Measurements from ENCODE around the gene BRI3. TPM values are rescaled to one million over a fixed set of nuclear protein-coding genes. Genes with fewer than 3 reads are reported as not detected.

The BRI3 gene
- total and polyA plus RNA-seq, 10 donors = 59.3 to 264 (median 177) TPM

DNA sequence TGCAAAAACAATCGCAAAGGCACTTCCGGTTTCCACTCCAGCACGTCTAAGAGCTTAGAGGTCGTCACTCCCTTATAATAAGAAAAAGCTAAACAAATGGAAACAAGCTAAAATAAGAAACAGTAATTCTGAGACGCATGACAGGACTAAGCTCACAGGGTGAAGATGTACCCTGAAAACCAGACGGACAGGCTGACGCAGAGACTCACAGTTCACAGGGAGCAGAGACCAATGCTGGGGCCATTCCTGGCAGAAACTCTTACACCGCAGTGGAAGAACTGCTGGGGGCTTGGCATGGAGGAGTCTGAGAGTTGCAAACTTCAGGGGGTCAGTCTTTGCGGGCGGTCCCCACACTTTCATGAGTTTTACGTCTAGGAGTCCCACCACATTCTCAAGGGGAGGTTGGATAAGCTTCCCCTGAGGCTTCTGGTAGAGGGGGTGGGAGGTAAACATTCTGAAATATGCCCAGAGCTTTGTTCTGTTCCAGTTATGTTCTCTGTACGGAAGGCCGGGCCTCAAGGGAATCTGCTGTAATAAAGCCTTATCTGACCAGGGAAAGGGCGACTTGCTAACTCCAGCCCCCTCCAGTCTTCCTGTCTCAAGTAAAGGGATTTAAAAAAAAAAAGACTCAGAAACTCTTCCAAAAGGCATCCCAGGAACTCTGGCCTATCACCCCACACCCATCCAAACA, 47.8 kb downstream of the BRI3 start:
- no peaks in the 10 kb centered on the region for H3K36me3 ChIP-seq
- 61 to 79% (median 74%) methylated on average over 14 of the region's 14 CpGs for WGBS, 5 donors
- H3K9me3 ChIP-seq = peaks cover 0 to 6% (median 0%) of the 10 kb centered on the region in 8 donors
- no peaks in the 10 kb centered on the region for H3K4me1 ChIP-seq
- no peak overlapping the region for H3K4me3 ChIP-seq
- no peak for DNase-seq
- TF ChIP-seq POLR2AphosphoS5 (IDR thresholded peaks at IDR 0.05) (no peak), POLR2A (IDR thresholded peaks at IDR 0.05) (no peak)
- TF ChIP-seq, protein P1, sequence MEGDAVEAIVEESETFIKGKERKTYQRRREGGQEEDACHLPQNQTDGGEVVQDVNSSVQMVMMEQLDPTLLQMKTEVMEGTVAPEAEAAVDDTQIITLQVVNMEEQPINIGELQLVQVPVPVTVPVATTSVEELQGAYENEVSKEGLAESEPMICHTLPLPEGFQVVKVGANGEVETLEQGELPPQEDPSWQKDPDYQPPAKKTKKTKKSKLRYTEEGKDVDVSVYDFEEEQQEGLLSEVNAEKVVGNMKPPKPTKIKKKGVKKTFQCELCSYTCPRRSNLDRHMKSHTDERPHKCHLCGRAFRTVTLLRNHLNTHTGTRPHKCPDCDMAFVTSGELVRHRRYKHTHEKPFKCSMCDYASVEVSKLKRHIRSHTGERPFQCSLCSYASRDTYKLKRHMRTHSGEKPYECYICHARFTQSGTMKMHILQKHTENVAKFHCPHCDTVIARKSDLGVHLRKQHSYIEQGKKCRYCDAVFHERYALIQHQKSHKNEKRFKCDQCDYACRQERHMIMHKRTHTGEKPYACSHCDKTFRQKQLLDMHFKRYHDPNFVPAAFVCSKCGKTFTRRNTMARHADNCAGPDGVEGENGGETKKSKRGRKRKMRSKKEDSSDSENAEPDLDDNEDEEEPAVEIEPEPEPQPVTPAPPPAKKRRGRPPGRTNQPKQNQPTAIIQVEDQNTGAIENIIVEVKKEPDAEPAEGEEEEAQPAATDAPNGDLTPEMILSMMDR (IDR thresholded peaks at IDR 0.05 in 8 of 11, conservative IDR thresholded peaks at IDR 0.05 in 3 of 11) = no peak
- intact Hi-C loops (cut with DNase I; ENCODE audit: low total_unique reads) = no loop called here
- H3K27ac ChIP-seq = no peak overlapping the region
- H3K27me3 ChIP-seq (replicated peaks in 1 of 7) = no peaks in the 10 kb centered on the region

DNA sequence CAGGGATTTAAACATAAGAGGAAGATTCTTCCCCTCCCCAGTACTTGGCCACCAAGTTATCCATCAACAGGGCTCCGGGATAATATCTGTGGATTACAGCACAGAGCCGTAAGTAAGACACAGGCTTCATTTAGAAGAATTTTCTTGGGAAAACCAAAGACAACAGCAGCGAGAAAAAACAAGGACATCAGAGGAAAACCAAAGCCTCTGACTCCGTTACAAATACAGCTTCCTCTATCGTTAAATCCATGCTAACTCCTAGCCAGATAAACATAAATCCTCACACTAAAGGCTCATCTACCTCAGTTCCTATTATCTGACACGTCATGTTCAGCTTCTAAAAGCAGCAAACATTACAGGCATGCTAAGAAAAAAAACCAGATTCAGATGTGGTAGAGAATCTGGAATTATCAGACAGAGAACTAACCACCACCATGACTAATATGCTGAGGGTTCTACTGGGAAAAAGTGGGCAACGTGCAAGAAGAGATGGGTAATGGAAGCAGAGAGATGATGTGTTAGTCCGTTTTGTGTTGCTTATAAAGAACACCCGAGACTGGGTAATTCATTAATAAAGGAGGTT, 48.4 kb downstream of the BRI3 start:
- H3K27me3 ChIP-seq (replicated peaks in 1 of 7) = no peaks in the 10 kb centered on the region
- no peaks in the 10 kb centered on the region for H3K36me3 ChIP-seq
- peaks cover 0 to 6% (median 0%) of the 10 kb centered on the region in 8 donors for H3K9me3 ChIP-seq
- no peaks in the 10 kb centered on the region for H3K4me1 ChIP-seq
- TF ChIP-seq POLR2AphosphoS5 (IDR thresholded peaks at IDR 0.05) (no peak), POLR2A (IDR thresholded peaks at IDR 0.05) (no peak)
- TF ChIP-seq, protein P1 (IDR thresholded peaks at IDR 0.05 in 8 of 11, conservative IDR thresholded peaks at IDR 0.05 in 3 of 11) = no peak
- no peak overlapping the region for H3K27ac ChIP-seq
- no peak overlapping the region for H3K4me3 ChIP-seq
- no peak for DNase-seq
- 78 to 85% (median 84%) methylated on average over 9 of the region's 9 CpGs for WGBS, 5 donors
- intact Hi-C loops (cut with DNase I; ENCODE audit: low total_unique reads) = no loop called here

DNA sequence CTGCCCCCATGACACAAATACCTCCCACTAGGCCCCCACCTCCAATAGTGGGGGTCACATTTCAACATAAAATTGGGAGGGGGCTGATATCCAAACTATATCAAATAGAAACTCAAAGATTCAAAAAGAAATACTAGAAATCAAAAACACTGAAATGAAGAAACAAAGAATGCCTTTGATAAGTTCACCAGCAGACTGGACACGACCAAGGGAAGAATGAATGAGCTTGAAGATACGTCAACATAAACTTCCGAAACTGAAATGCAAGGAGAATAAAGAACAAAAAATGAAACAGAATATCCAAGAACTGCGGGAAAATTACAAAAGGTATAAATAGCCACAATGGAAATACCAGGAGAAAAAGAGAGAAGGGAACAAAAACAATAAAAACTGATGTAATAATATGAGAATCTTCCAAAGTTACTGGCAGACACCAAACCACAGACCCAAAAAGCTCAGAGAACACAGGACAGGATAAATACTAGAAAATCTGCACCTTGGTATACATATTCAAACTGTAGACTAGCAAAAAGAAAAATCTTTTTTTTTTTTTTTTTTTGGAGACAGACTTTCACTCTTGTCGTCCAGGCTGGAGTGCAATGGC, 49.5 kb downstream of the BRI3 start:
- no peaks in the 10 kb centered on the region for H3K4me1 ChIP-seq
- no peaks in the 10 kb centered on the region for H3K36me3 ChIP-seq
- no peaks in the 10 kb centered on the region for H3K27me3 ChIP-seq (replicated peaks in 1 of 7)
- no peak overlapping the region for H3K27ac ChIP-seq
- no peak for DNase-seq
- intact Hi-C loops (cut with DNase I; ENCODE audit: low total_unique reads) = no loop called here
- no peak overlapping the region for H3K4me3 ChIP-seq
- TF ChIP-seq, protein P1 (IDR thresholded peaks at IDR 0.05 in 8 of 11, conservative IDR thresholded peaks at IDR 0.05 in 3 of 11) = no peak
- TF ChIP-seq POLR2AphosphoS5 (IDR thresholded peaks at IDR 0.05) (no peak), POLR2A (IDR thresholded peaks at IDR 0.05) (no peak)
- 90 to 97% (median 94%) methylated on average over 5 of the region's 5 CpGs for WGBS, 5 donors
- H3K9me3 ChIP-seq = peaks cover 0 to 6% (median 0%) of the 10 kb centered on the region in 8 donors

DNA sequence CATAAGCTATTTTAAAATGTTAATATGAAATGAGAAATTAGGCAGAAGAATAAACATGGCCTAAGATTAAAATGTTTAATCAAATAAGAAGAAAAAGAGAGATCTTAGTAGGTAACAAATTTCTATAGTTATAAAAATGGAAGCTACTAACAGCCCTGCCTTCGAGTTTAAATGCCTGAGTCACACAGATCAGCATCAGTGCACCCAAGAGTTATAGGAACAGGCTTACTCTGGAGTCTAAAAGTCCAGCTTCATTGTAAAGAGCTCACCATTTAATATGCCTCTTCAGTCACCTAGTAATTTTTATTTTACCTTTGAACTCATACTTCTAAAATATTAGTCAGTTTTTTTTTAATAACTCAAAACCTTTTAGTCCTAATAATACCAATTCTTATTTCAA, 52.6 kb downstream of the BRI3 start:
- TF ChIP-seq, protein P1 (IDR thresholded peaks at IDR 0.05 in 8 of 11, conservative IDR thresholded peaks at IDR 0.05 in 3 of 11) = no peak
- TF ChIP-seq POLR2AphosphoS5 (IDR thresholded peaks at IDR 0.05) = no peak
- TF ChIP-seq POLR2A (IDR thresholded peaks at IDR 0.05) = no peak
- intact Hi-C loops (cut with DNase I; ENCODE audit: low total_unique reads) = no loop called here
- no peaks in the 10 kb centered on the region for H3K36me3 ChIP-seq
- 65 to 90% (median 77%) methylated on average over 1 of the region's 1 CpG for WGBS, 5 donors
- H3K4me3 ChIP-seq = no peak overlapping the region
- peaks cover 0 to 14% (median 5%) of the 10 kb centered on the region in 8 donors for H3K9me3 ChIP-seq
- no peak overlapping the region for H3K27ac ChIP-seq
- H3K27me3 ChIP-seq (replicated peaks in 1 of 7) = no peaks in the 10 kb centered on the region
- H3K4me1 ChIP-seq = no peaks in the 10 kb centered on the region
- no peak for DNase-seq

Measured in spleen (tissue), 11 donors.